HG03565 (cell line): ENCODE results near the gene PRKCA.

Experiments used
- ATAC-seq: cut with Tn5 transposase; IDR thresholded peaks from one replicate; pipeline ENCODE4 v1.9.1; 2021; ENCODE audit warnings: mild to moderate bottlenecking, moderate library complexity; ENCODE audit not compliant: unreplicated experiment

Gene PRKCA

GRCh38 chr17:66508896-66509844 is 206.8 kb downstream of the PRKCA start:
- ATAC-seq, result no peak

GRCh38 chr17:66509926-66510325 is 207.5 kb downstream of the PRKCA start:
- ATAC-seq, result no peak

- ATAC-seq, result no peak
Measured at GRCh38 chr17:66511135-66511534, 208.7 kb downstream of the PRKCA start.

- ATAC-seq, result no peak
Measured at GRCh38 chr17:66514227-66514806, 211.9 kb downstream of the PRKCA start.

GRCh38 chr17:66515974-66516373 is 213.6 kb downstream of the PRKCA start:
- no peak for ATAC-seq

- ATAC-seq, result no peak
Measured at GRCh38 chr17:66517336-66518009, 215.1 kb downstream of the PRKCA start.

GRCh38 chr17:66518108-66518507 is 215.7 kb downstream of the PRKCA start:
- no peak for ATAC-seq

GRCh38 chr17:66518677-66519076 is 216.3 kb downstream of the PRKCA start:
- no peak for ATAC-seq

GRCh38 chr17:66519154-66519553 is 216.7 kb downstream of the PRKCA start:
- ATAC-seq, result no peak

- ATAC-seq, result no peak
Measured at GRCh38 chr17:66520999-66521398, 218.6 kb downstream of the PRKCA start.

GRCh38 chr17:66522591-66523272 is 220.3 kb downstream of the PRKCA start:
- ATAC-seq, result no peak

- no peak for ATAC-seq
Measured at GRCh38 chr17:66523378-66524200, 221.2 kb downstream of the PRKCA start.

GRCh38 chr17:66524877-66525276 is 222.5 kb downstream of the PRKCA start:
- no peak for ATAC-seq

- no peak for ATAC-seq
Measured at GRCh38 chr17:66525338-66525737, 222.9 kb downstream of the PRKCA start.

GRCh38 chr17:66526827-66527226 is 224.4 kb downstream of the PRKCA start:
- ATAC-seq, result no peak

GRCh38 chr17:66527335-66527734 is 224.9 kb downstream of the PRKCA start:
- ATAC-seq, result no peak

- no peak for ATAC-seq
Measured at GRCh38 chr17:66531851-66532295, 229.5 kb downstream of the PRKCA start.

- ATAC-seq, result no peak
Measured at GRCh38 chr17:66533572-66533971, 231.2 kb downstream of the PRKCA start.

GRCh38 chr17:66533986-66534385 is 231.6 kb downstream of the PRKCA start:
- ATAC-seq, result no peak

GRCh38 chr17:66535611-66536010 is 233.2 kb downstream of the PRKCA start:
- no peak for ATAC-seq
